ENCODE data around the gene DNAJA2.
"Not testable (repeated sequence)": the region's sequence is repeated elsewhere in the genome, so short reads cannot be mapped to it uniquely, and the experiment has no call there.

Gene DNAJA2

GRCh38 chr16:46974352-46974751 lies 878 bp upstream of the DNAJA2 start:
- DNase-seq = peak; percentile 32

DNA sequence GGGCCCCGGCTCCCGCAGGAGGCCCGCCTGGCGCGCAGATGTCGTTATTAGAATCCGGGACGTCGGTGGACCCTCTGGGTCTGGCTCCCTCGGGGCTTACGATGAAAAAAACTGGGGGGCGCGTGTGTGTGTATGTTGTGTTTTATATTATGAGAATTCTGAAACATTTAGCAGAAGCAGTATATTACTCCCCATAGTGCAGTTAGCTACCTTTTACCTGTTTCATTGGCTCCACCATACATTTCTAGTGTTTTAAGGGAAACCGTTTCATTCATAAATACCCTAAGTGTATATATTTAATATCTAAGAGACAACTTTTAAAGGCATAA lies 486 bp upstream of the DNAJA2 start:
- no peak for DNase-seq

- DNase-seq = peak; percentile 47
These were observed 856 bp downstream of the DNAJA2 start for GRCh38 chr16:46972429-46973206.

- no peak for DNase-seq
These were observed 2.2 kb downstream of the DNAJA2 start for GRCh38 chr16:46971271-46971670.

GRCh38 chr16:46970089-46970488 lies 3.4 kb downstream of the DNAJA2 start:
- no peak for DNase-seq

DNA sequence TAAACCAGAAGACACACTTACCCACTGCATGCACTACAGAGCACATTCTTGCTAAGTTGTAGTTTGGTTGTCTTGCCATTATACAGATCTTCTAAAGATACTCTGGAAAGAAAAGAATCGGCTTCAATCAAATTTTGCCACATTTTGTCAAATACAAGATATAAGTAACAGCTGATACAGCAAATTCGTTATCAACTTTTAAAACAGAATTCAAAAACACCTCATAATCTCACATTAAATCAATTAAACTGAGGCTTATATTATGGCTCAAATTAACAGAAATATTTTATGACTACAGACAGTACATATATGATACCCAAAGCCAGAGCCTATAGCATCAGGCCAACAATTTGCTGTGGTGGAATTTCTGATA lies 5.4 kb downstream of the DNAJA2 start:
- no peak for DNase-seq

DNA sequence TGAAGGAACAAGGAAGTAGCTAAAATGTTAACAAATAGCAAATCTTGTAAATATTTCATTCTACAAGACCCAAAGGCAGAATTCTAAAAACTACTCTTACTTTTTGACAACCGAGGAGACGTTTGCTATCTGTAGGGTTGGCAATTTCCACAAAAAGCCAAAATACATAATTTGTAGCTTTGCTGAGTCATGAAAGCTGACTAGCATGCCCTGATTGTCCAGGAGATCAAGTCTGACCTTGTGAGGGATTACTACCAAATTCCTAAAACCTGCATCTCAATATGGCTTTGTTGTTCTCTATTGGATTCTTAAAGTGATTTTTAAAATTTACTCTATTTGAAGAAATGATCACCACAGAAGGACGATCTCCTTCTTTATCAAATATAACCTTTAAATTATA lies 10.8 kb downstream of the DNAJA2 start:
- no peak for DNase-seq

GRCh38 chr16:46961373-46962353 lies 11.8 kb downstream of the DNAJA2 start:
- peak; percentile 50 for DNase-seq

DNA sequence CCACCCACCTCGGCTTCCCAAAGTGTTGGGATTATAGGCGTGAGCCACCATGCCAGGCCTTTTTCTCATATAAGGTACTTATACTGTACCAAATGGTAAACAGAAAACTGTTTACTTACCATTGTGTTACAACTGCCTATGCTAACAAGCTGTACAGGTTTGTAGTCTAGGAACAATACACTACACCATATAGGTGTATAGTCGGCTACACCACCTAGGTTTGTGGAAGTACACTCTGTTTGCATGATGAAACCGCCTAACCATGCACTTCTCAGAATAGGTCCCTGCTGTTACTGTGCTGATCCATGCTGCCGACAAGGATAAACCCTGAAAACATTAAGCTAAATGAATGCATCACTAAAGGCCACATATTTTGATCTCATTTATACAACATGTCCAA lies 18.9 kb downstream of the DNAJA2 start:
- no peak for DNase-seq

- no peak for DNase-seq
These were observed 23.5 kb downstream of the DNAJA2 start for GRCh38 chr16:46950009-46950408.

- peak; percentile 62 for DNase-seq
These were observed 24.1 kb downstream of the DNAJA2 start for GRCh38 chr16:46949241-46949892.

GRCh38 chr16:46948548-46949166 lies 24.8 kb downstream of the DNAJA2 start:
- DNase-seq = no peak

GRCh38 chr16:46947900-46948547 lies 25.4 kb downstream of the DNAJA2 start:
- peak; percentile 12 for DNase-seq

- DNase-seq = not testable (repeated sequence)
These were observed 28.8 kb downstream of the DNAJA2 start for GRCh38 chr16:46944713-46945112.

GRCh38 chr16:46937536-46937935 lies 35.9 kb downstream of the DNAJA2 start:
- no peak for DNase-seq

DNA sequence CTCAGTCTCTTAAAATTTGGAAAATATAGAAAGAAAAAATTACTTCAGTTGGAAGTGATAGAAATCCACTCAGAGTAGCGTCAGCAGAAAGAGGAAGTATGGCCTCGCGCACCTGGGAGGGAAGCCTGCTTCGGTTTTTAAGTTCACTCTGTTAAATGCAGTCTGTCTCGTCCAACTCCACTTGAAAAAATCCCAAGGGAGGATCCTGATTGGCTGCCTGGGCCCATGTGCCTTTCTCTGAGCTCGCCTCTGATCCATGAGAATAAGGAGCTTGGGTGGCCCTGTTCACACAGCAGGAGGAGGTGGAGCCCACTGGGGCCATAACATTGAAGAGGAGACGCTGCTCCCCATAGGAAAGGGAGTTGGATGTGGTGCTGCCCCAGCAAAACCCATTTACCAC lies 40.7 kb downstream of the DNAJA2 start:
- DNase-seq = no peak

GRCh38 chr16:46930861-46931260 lies 42.6 kb downstream of the DNAJA2 start:
- DNase-seq = no peak

DNA sequence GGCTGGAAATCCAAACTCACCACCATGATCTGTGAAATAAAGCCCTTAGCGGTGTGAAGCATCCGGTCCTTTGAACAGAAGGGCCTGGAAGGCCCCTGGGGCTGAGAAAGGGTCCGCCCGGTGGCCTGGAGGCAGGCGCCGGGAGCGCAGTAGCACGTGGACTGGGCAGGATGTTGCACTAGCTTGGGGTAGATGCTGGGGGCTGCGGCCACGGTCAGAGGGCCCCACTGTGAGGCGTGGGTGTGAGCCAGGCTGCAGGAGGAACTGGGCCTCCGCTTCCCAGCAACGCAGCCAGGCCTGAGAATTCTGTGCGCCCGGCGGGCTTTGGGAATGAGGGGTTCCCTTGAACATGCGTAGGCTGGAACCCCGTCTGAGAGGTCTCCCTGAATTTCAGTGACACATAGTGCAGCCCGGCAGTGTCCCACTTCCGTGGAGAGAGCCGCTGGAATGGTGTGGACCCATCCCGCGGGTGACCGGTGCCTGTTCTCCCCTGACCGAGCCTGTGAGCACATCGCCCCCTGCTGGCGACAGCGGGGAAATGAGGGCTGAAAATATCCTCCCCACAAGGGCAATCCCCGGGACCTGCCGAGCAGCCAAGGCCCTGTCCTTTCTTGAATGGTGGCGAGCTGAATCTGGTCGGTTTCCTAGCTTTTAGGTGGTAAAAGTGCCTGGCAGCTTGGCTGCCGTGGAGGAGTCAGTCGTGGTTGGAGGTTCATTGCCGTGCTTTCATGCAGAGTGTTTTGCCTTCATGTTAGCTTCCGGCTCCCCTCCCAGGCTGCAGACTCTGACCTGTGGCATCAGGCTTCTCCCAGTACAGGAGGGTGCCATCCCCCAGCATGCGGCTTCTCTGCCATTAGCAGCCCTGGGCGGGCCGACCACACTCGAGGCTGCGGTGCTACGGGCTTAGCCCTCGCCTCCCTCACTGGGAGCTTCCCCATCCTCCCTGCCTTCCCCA lies 43.8 kb downstream of the DNAJA2 start:
- DNase-seq = peak; percentile 60

DNA sequence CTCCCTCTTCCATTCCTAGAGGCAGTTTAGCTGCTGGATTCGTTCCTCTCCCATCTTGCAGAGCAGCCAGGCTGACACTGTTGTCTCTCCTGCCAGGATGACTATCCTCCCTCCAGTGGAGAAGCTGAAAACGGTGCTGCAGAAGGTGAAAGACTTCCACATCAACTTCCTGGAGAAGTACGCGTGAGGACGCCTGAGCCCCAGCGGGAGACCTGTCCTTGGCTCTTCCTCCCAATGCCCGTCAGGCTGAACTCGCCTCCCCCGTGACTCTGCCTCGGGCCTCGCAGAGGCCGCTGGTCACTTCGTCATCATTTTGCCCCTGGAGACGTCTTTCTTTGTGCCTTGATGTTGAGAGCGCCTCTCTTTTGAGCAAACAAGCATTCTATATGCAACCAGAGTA lies 44.7 kb downstream of the DNAJA2 start:
- no peak for DNase-seq

- no peak for DNase-seq
These were observed 46.2 kb downstream of the DNAJA2 start for GRCh38 chr16:46927273-46927672.

DNA sequence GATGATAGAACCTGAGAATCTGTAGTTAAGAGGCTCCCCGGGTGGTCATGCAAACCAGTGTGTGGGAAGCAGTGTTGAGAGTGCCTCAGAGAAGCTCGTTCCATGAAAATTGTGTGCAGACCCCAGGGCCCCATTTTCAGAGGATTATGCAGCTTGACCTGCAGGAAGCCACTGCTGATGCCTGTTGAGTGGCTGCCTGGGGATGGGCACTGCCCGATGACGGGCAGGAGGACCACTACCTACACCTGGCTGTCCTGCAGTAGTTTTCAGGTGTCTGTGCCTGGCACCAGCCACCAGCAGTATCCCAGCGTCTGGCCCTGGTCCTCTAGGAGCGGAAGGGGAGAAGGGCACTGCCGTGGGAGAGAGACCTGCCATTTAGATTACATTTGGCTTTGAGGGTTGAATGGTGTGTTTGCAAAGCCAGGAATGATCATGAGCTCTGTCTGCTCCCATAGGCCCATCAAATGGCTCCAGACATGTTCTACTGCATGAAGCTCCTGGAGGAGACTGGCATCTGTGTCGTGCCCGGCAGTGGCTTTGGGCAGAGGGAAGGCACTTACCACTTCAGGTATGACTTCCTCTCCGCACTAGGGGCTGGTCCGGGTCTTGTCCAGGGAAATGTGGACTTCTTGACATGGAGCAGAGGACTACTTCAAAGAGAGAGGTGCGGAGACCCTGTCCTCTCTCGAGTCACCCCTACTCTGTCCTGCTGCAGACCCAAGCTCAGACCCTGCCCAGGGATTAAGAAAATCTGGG lies 46.8 kb downstream of the DNAJA2 start:
- no peak for DNase-seq
